Stimulated activated naive CD4-positive, alpha-beta T cell (primary cell): Measurements from ENCODE around the gene TCHHL1.

Experiments used
- DNase-seq, 6 experiments: peaks; one replicate each; lab custom pipeline; 2025; lab: John Stamatoyannopoulos, UW

TCHHL1 gene

DNA sequence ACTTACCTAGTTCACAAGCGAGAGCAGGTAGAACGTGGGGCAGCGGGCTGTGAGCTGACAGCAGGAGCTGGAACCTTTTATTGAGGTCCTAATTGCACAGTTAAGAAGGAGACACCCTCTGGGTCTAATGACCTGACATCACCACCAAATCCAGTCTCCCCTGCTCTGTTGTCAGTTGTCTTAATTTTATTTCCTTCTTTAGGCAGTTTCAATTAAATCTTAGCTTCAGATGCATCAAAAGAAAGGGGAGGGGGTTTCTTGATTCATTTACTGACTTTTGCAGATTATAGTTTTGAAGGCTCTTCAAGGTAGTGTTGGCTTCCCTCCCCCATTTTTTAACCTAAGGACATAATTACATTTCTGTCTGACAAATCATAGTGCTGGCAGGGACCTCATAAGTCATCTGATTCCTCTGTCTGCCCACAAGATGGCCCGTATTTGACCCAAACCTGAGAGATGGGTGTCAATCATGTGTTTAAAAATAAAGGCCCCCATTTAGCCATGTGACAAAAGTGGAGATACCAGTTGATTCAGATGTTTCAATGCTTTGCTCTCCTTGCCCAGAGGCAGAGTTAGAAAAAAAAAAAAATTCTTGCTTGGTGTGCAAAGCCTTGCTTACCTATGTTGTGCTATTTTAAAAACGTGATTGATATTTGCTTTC lies at the start of gene TCHHL1:
TCHHL1 (minus strand) TSS at position 51 of the 661 bp plus-strand sequence. CDS start 921 bp downstream, outside the sequence.
- DNase-seq, result no peak

DNA sequence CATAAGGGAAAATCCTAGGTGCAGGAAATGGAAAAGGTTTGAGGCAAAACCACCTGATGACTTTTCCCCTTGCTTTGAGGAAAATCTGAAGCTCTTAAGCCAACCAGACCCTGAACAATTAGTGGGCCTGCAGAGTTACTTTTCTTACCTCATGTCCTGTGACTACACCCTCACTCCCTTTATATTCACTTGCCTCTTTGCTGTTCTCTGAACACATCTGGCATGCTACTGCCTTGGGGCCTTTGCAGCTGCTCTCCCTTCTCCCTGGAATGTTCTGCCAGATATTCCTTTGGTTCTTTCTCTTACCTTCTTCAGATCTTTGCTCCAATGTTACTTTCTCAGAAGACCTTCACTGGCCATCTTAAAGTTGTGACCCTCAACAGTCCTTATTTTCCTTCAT lies 48.4 kb upstream of the TCHHL1 start:
- DNase-seq, result peak in 3 of 6 experiments; percentile 24 to 63 (median 53)

DNA sequence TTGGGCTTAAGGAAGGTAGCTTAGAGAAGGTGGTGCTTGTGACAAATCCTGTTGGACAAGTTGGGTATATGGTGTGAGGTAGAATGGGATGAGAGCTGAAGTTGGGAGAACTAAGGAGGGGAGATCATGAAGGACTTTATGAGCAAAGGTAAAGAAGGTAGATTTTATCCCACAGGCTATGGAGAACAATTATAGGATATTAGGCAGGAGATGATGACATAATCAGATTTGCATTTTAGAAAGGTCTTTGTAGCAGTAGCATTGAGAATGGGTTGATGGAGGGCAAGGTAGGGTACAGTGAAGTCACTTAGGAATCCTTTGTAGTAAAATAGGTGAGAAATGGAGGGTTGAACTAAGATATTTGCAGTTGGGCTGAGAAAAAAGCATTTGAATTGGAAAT lies 41.3 kb upstream of the TCHHL1 start:
- no peak for DNase-seq

DNA sequence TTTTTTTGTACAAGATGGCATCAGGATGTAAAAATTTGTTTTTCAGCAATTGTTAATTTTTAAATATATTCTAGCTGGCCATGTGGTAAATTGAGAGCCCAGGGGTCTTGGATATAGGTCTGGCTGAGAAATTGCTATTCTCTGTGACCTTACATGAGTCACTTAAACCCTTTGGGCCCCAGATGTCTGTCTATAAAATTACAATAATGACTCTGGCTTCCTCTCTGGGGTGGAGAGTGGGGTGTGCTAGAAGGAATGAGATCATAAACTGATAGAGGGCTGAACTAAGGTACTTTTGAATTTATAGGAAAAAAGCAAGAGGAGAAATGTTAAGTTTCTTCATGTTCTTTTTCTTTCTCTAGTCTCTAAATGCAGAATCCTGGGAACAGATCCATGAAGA lies 38.8 kb upstream of the TCHHL1 start:
- DNase-seq, result no peak

DNA sequence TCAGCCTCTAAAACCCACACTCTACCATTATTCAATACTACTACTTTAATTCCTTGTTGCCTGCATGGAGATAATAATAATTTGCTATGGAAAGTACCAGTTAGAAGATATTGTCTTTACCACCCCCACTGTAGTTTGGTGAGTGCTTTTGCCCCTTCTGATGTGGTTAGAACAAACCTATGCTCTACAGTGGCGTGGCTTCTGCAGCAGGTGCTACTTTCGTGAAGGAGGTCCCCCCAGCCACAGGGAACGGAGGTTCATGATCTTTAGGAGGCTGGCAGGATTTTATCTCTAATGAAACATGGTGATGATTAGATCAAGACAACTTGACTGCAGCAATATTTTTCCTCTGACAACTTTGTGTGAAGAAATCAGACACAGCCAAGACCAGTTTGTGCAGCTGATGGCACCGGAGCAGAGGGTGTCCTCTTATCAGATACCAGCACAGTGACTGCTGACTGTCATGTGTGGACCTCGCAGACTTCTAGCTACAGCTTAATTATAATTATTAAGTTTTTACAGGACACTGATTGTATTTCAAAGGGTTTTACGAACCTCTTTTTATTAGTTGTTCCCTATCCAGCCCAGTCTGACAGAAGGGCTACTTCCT lies 37.1 kb upstream of the TCHHL1 start:
- no peak for DNase-seq

DNA sequence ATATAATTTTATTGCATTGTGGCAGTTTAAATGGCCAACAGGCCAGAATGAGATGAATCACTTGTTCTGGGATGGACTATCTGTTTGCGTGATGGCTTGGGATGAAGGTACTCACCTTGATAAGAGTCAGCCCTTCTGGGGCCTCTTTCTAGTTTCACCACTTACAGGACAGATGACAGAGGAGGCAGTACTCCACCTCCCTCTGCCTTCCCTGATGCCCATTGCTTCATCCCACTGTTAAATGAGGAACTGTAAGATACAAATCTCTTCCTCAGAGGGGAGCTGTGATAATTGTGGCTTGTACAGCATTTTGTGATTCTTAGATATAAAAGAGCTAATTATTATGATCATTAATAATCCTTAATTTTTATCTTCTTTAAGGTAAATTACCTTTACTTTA lies 30.1 kb upstream of the TCHHL1 start:
- no peak for DNase-seq

DNA sequence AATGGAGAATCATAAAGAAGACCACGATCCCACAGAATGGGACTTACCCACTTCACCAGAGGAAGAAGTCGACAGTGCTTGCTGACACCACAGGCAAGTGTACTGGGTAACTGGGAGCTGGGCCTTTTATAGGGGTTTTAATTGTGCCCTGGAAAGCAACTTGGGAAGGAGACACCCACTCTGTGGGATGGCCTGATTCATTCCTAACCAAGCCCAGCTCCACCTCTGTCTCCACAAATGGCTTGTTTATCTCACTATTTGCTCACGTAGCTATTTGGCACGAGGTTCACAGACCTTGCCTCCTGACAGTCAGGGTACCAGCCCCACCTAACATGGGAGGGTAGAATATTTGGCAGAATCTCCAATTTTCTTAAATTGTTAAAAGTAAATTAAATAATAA lies 26.5 kb upstream of the TCHHL1 start, which contains the start of gene TCHH:
TCHH (minus strand) TSS at position 101 of the 400 bp plus-strand sequence. CDS start 1,364 bp downstream, outside the sequence.
- DNase-seq, result no peak

DNA sequence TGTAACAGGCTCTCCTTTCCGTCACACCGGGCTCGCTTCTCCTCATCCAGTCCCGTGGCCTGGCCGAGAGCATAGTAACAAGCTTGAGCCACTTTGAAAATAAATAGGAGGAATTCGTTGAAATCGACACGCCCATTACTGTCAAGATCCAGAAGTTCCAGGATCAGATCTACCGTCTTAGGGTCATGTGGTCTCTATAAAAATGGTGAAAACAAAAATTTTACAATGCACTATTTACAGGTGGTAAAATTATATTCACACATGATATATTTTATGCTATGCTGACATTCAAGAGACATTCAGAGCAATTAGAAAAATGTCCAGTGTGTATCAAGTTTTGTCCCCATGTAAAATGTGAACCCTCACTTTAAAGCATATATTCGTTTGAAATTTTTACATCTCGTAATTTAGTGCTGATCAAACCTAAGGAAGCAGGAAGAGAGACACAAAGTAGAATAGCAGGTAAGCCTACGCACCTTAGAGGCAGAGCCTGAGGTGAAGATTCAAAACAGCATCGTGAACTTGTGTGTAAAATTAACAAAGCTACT lies 24.1 kb upstream of the TCHHL1 start:
- DNase-seq, result no peak

DNA sequence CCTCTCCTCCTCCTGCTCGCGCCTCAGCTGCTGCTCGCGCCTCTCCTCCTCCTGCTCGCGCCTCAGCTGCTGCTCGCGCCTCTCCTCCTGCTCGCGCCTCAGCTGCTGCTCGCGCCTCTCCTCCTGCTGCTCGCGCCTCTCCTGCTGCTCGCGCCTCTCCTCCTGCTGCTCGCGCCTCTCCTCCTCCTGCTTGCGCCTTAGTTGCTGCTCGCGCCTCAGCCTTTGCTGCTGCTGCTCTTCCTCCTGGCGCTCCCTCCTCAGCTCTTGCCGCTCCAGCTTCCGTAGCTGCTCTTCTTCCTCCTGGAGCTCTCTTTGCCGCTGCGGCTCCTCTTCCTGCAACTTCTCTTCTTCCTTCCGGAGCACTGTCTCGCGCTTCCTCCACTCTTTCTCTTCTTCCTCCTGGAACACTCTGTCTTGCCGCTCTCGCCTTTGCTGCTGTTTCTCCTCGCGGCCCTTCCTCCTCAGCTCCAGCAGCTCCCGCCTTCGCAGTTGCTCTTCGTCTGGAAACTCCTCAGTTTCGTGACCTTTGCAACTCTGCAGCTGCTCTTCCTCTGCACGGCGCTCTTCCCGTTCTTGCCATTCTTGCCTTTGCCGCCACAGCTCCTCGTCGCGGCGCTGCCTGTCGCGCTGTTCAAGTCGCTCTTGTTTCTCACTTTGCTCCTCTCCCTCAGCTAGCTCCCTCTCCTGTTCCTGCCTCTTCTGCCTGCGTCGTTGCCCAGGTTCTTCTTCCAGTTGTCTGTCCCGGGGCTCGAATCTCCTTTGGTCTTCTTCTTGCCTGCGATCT lies 23.4 kb upstream of the TCHHL1 start:
- peak in 1 of 6 experiments; percentile 10 for DNase-seq

DNA sequence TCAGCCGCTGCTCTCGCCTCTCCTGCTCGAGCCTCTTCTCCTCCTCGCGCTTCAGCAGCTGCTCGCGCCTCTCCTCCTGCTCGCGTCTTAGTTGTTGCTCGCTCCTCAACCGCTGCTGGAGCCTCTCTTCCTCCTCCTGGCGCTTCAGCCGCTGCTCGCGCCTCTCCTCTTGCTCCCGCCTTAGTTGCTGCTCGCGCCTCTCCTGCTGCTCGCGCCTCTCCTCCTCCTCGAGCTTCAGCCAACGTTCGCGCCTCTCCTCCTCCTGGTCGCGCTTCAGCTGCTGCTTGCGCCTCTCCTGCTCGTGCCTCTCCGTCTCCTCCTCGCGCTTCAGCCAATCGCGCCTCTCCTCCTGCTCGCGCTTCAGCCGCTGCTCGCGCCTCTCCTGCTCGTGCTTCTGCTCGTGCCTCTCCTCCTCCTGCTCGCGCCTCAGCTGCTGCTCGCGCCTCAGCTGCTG lies 22.7 kb upstream of the TCHHL1 start:
- DNase-seq, result no peak

DNA sequence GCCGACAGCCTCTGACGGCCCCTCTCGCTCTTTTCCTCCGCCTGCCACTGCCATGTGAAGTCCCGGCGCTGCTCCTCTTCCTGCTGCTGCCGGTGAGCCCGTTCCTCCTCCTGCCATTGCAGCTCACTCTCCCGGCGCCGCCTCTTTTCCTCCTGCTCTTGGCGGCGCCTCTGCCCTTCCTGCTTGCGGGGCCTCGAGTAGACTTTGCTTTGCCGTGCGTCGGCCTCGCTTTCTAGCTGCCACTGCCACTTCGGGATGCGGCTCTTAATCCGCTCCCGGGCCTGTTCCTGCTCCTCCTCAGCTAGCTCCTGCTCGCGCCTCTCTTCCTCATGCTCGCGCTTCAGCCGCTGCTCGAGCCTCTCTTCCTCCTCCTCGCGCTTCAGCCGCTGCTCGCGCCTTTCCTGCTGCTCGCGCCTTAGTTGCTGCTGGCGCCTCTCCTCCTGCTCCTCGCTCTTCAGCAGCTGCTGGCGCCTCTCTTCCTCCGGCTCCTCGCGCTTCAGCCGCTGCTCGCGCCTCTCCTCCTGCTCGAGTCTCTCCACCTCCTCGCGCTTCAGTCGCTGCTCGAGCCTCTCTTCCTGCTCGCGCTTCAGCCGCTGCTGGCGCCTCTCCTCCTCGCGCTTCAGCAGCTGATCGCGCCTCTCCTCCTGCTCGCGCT lies 22.1 kb upstream of the TCHHL1 start:
- DNase-seq, result peak in 2 of 6 experiments; percentile 19 to 20

DNA sequence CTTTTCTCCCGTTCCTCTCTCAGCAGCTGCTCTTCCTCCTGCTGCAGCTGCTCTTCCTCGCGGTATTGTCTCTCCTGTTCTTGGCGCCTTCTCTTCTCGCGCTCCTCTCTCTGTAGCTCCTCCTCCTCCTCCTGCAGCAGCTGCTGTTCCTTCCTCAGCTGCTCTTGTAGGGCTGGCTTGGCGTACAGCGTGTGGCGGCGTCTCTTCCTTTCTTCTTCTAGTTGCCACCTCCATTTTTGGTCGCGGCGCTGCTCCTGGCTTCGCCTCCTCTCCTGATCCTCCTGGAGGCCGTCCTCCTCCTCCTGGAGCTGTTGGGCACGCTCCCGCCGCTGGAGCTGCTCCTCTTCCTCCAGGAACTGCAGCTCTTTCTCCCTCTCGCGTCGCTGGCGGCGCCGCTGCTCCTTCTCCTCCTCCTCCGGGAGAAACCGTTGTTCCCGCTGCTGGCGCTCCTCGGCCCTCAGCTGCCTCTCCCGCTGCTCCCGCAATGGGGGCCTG lies 21.5 kb upstream of the TCHHL1 start:
- DNase-seq, result peak in 2 of 6 experiments; percentile 4 to 5

DNA sequence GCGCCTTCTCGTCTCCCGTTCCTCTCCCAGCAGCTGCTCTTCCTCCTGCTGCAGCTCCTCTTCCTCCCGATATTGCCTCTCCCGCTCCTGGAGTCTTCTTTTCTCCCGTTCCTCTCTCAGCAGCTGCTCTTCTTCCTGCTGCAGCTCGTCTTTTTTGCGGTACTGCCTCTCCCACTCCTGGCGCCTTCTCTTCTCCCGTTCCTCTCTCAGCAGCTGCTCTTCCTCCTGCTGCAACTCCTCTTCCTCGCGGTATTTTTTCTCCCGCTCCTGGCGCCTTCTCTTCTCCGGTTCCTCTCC lies 21.1 kb upstream of the TCHHL1 start:
- DNase-seq, result no peak

DNA sequence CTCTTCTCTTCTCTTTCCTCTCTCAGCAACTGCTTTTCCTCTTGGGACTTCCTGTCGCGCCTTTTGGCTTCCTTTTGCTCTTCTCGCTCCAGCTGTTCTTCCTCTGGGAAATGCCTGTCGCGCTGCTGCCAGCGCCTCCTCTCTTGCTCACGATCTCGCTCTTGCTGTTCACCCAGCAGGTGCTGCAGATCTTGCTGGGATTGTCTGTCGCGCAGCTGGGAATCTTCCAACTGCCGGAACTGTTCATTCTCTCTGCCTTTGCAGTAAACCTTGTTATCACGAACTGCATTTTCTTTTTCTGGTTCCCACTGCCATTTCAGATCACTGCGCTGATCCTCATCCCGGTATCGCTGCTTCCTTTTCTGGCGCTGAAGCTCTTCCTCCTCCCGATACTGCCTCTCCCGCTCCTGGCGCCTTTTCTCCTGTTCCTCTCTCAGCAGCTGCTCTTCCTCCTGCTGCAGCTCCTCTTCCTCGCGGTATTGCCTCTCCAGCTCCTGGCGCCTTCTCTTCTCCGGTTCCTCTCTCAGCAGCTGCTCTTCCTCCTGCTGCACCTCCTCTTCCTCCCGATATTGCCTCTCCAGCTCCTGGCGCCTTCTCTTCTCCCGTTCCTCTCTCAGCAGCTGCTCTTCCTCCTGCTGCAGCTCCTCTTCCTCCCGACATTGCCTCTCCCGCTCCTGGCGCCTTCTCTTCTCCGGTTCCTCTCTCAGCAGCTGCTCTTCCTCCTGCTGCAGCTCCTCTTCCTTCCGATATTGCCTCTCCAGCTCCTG lies 20.6 kb upstream of the TCHHL1 start:
- DNase-seq, result peak in 1 of 6 experiments; percentile 4

DNA sequence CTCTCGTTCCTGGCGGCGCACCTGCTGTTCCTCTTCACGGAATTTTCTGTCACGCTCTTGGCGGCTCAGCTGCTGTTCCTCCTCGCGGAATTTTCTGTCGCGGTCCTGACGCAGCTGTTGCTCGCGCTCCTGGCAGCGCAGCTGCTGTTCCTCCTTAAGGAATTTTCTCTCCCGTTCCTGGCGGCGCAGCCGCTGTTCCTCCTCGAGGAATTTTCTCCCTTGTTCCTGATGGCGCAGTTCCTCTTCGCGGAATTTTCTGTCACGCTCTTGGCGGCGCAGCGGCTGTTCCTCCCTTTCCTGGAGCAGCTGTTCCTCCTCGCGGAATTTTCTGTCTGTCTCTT lies 20.0 kb upstream of the TCHHL1 start:
- DNase-seq, result no peak

DNA sequence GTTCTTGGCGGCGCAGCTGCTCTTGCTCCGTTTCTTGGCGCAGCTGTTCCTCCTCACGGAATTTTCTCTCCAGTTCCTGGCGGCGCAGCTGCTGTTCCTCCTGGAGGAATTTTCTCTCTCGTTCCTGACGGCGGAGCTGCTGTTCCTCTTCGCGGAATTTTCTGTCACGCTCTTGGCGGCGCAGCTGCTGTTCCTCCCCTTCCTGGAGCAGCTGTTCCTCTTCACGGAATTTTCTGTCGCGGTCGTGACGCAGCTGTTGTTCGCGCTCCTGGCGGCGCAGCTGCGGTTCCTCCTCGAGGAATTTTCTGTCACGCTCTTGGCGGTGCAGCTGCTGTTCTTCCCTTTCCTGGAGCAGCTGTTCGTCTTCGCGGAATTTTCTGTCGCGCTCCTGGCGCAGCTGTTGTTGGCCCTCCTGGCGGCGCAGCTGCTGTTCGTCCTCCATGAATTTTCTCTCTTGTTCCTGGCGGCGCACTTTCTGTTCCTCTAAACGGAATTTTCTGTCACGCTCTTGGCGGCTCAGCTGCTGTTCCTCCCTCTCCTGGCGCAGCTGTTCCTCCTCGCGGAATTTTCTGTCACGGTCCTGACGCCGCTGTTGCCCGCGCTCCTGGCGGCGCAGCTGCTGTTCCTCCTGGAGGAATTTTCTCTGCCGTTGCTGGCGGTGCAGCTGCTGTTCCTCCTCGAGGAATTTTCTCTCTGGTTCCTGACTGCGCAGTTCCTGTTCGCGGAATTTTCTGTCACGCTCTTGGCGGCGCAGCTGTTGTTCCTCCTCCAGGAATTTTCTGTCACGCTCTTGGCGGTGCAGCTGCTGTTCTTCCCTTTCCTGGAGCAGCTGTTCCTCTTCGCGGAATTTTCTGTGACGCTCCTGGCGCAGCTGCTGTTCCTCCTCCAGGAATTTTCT lies 19.4 kb upstream of the TCHHL1 start:
- no peak for DNase-seq

DNA sequence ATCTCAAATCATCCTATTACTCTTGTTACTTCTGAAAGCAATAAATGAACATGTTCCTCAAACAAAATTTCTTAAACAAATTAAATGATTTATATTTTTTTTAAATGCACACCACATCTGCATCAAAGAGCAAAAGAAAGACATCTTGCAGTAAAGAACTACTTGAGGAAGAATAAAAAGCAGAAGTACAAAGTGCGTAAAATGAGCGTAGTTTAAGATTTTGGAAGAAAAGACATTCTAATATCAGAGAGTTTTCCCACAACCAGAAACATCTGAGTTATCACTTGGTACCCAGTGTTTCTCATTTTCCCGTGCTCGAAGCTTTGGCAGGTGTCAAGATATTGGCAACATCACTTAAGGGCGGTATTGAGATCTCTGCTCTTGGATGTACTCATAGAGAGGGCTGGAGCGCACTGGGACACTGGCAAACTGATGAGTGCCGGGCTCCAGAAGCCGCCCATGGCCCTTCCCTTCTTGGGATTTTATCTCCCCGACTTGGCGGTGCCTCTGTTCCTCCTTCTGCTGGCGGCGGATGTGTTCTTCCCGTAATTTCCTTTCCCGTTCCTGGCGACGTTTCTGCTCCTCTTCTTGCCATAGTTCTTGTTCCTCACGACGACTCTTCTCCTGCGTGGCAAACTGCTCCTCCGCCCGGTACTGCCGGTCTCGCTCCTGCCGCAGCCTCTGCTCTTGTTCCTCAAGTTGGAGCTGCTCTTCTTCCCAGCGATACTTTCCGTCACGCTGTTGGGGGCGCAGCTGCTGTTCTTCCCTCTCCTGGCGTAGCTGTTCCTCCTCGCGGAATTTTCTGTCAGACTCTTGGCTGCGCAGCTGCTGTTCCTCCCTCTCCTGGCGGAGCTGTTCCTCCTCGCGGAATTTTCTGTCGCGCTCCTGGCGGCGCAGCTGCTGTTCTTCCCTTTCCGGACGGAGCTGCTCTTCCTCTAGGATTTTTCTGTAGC lies 18.4 kb upstream of the TCHHL1 start:
- DNase-seq, result no peak

DNA sequence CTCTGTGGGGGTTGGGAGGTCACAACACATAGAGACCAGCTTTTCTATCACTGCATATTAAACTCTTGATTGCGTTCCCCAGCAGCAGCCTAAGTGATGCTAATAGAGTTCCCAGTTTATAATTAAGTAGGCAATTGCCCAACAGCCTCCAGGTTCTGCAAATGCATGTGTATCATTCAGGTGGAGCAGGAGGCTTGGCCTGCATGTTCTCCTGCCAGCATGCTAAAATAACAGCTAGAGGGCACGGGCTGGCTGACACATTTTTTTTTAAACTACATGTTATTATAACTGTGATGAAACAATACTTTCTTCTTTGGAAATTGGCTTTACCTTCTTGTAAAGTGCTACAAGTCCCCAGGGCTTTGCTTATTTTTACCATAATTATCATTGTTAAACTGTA lies 16.0 kb upstream of the TCHHL1 start:
- DNase-seq, result no peak

DNA sequence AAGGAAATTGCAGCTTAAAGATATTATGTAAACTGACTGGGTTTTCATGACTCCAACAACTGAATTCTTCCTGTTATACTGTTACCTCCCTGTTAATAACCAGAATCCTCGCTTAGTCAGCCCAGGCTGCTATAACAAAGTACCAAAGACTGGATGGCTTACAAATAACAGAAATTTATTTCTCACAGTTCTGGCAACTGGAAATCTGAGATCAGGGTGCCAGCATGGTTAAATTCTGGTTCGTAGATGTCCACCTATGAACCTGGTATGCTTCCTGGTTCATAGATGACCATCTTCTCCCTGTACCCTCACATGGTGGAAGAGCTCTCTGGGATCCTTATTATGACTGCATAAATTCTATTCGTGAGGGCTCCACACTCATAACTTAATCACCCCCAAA lies 8.1 kb upstream of the TCHHL1 start:
- no peak for DNase-seq
